PC-3 (cell line): ENCODE measurements around the gene UBP1. TPM values are rescaled to one million over a fixed set of nuclear protein-coding genes. Genes with fewer than 3 reads are reported as not detected.

Experiments used
- ATAC-seq: fragments of 200-7000 bp; cut with Tn5 transposase; 2 replicates; pipeline ENCODE4 v1.9.1; 2020; ENCODE audit warnings: mild to moderate bottlenecking, moderate library complexity
- BruUV-seq: library from RNA; stranded (reverse); fragments of 400-500 nt; replicated peaks from 2 replicates; lab custom pipeline; 2021; lab: Mats Ljungman, UMichigan
- CTCF ChIA-PET: fragments of 300-600 bp; sonication (Branson Sonifier 250); formaldehyde crosslinking; loops from one replicate; lab custom pipeline; 2022; ENCODE audit warnings: antibody characterized with exemption; lab: Charles Lee
- POLR2A ChIA-PET: fragments of 300-600 bp; sonication (Branson Sonifier 250); formaldehyde crosslinking; loops from one replicate; lab custom pipeline; 2022; ENCODE audit warnings: antibody characterized with exemption; ENCODE audit not compliant: unreplicated experiment; lab: Charles Lee
- DNase-seq: peaks from one replicate; pipeline ENCODE4 v3.0.0-alpha.2; 2015
- H2AFZ ChIP-seq: fragments of 300-600 bp; sonication (generic); 2 replicates; pipeline ENCODE4 v1.6.0; 2016; ENCODE audit warnings: antibody characterized with exemption, low read length
- H3F3A ChIP-seq: fragments of 300-600 bp; sonication (generic); one replicate; pipeline ENCODE4 v1.6.0; 2017; ENCODE audit warnings: antibody characterized with exemption, low read length, control low read depth, mild to moderate bottlenecking; ENCODE audit not compliant: unreplicated experiment
- H3K27ac ChIP-seq: fragments of 300-600 bp; sonication (generic); 2 replicates; pipeline ENCODE4 v1.5.1; 2016; ENCODE audit warnings: mild to moderate bottlenecking, low read length
- H3K27me3 ChIP-seq: fragments of 300-600 bp; sonication (generic); 2 replicates; pipeline ENCODE4 v1.6.1; 2016; ENCODE audit warnings: low read length, mixed read lengths
- H3K36me3 ChIP-seq: fragments of 300-600 bp; sonication (generic); 2 replicates; pipeline ENCODE4 v1.6.1; 2016; ENCODE audit warnings: low read depth, mixed run types, low read length, mixed read lengths
- H3K4me1 ChIP-seq: fragments of 300-600 bp; sonication (generic); 2 replicates; pipeline ENCODE4 v1.5.1; 2016; ENCODE audit warnings: low read length; ENCODE audit not compliant: insufficient read depth
- H3K4me2 ChIP-seq: fragments of 300-600 bp; sonication (generic); 2 replicates; pipeline ENCODE4 v1.6.0; 2016; ENCODE audit warnings: low read length
- H3K4me3 ChIP-seq: fragments of 300-600 bp; sonication (generic); 2 replicates; pipeline ENCODE4 v1.5.1; 2016; ENCODE audit warnings: mild to moderate bottlenecking, low read length, mixed read lengths
- H3K79me2 ChIP-seq: fragments of 300-600 bp; sonication (generic); 2 replicates; pipeline ENCODE4 v1.6.1; 2017; ENCODE audit warnings: low read length, mixed read lengths
- H3K9ac ChIP-seq: fragments of 300-600 bp; sonication (generic); 2 replicates; pipeline ENCODE4 v1.6.0; 2016; ENCODE audit warnings: mild to moderate bottlenecking, low read length
- H3K9me2 ChIP-seq: fragments of 300-600 bp; sonication (generic); replicated peaks from 2 replicates; pipeline ENCODE4 v1.6.1; 2016; ENCODE audit warnings: mixed run types, low read length, mixed read lengths
- H3K9me3 ChIP-seq: fragments of 300-600 bp; sonication (generic); 2 replicates; pipeline ENCODE4 v1.6.1; 2016; ENCODE audit warnings: low read length, mixed read lengths
- H4K20me1 ChIP-seq: fragments of 300-600 bp; sonication (generic); 2 replicates; pipeline ENCODE4 v1.6.1; 2016; ENCODE audit warnings: low read length, mixed read lengths
- EZH2 ChIP-seq: fragments of 300-600 bp; sonication (generic); IDR thresholded peaks from one replicate; pipeline ENCODE4 v1.6.1; 2017; ENCODE audit warnings: antibody characterized with exemption, mild to moderate bottlenecking, low read length; ENCODE audit not compliant: unreplicated experiment
- EZH2phosphoT487 ChIP-seq: fragments of 300-600 bp; sonication (generic); IDR thresholded peaks from 2 replicates; pipeline ENCODE4 v1.6.1; 2018; ENCODE audit warnings: mild to moderate bottlenecking, antibody characterized with exemption, low read length, borderline replicate concordance
- intact Hi-C: fragments of 100-400 bp; cut with micrococcal nuclease; formaldehyde crosslinking; loops from 2 replicates; pipeline ENCODE4 v1.9.0; 2023
- total RNA-seq: library from RNA; depleted of rRNA; stranded (reverse); fragments of >200 nt; gene quantifications from 2 replicates; pipeline ENCODE4 v1.2.3, GENCODE V29; 2014
- TF ChIP-seq, protein P1 (sequence below): fragments of 300-600 bp; sonication (generic); conservative IDR thresholded peaks from 2 replicates; pipeline ENCODE4 v1.5.1; 2017; ENCODE audit warnings: antibody characterized with exemption, low read depth, mild to moderate bottlenecking, low read length

The UBP1 gene
- total RNA-seq, 1 experiment from 2014 or later, result 49.3 TPM

GRCh38 chr3:33398410-33398809, 41.8 kb downstream of the UBP1 start:
- H3F3A ChIP-seq, result peaks cover 4% of the 10 kb centered on the region
- H3K9me2 ChIP-seq, result no peaks in the 10 kb centered on the region
- H3K9ac ChIP-seq, result no peak overlapping the region
- ChIA-PET CTCF (no interaction called here), POLR2A (no interaction called here)
- no peaks in the 10 kb centered on the region for H4K20me1 ChIP-seq
- no peaks in the 10 kb centered on the region for H3K9me3 ChIP-seq
- ATAC-seq (no peak), DNase-seq (no peak)
- TF ChIP-seq, protein P1, sequence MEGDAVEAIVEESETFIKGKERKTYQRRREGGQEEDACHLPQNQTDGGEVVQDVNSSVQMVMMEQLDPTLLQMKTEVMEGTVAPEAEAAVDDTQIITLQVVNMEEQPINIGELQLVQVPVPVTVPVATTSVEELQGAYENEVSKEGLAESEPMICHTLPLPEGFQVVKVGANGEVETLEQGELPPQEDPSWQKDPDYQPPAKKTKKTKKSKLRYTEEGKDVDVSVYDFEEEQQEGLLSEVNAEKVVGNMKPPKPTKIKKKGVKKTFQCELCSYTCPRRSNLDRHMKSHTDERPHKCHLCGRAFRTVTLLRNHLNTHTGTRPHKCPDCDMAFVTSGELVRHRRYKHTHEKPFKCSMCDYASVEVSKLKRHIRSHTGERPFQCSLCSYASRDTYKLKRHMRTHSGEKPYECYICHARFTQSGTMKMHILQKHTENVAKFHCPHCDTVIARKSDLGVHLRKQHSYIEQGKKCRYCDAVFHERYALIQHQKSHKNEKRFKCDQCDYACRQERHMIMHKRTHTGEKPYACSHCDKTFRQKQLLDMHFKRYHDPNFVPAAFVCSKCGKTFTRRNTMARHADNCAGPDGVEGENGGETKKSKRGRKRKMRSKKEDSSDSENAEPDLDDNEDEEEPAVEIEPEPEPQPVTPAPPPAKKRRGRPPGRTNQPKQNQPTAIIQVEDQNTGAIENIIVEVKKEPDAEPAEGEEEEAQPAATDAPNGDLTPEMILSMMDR, result no peak
- TF ChIP-seq EZH2phosphoT487 (no peak), EZH2 (no peak)
- intact Hi-C loops, result no loop called here
- BruUV-seq, result no TSS peak
- no peak overlapping the region for H2AFZ ChIP-seq
- peaks cover 70% of the 10 kb centered on the region for H3K36me3 ChIP-seq
- no peak overlapping the region for H3K4me2 ChIP-seq
- H3K27me3 ChIP-seq, result no peaks in the 10 kb centered on the region
- no peak overlapping the region for H3K27ac ChIP-seq
- no peak overlapping the region for H3K4me3 ChIP-seq
- H3K4me1 ChIP-seq, result peaks cover 5% of the 10 kb centered on the region
- no peaks in the 10 kb centered on the region for H3K79me2 ChIP-seq

DNA sequence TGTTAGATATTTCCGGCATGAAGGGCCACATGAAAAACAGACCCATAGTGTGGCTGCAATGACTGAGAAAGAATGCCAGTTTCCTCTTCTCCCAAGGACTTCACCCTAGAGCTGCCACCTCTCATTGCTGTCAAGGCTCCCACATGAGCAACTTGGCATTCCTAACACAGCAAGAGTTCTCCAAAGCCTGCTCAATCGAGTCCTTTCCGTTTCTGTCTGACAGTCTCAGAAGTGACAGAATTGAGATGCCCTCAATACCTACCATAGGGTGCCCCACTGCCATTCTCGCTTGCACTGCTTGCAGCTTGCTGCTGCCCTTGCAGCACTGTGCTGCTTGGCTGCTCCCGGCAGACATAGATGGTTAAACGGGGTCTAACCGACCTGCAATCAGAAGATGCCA, 44.3 kb downstream of the UBP1 start:
- H2AFZ ChIP-seq, result no peak overlapping the region
- intact Hi-C loops, result no loop called here
- no TSS peak for BruUV-seq
- no peaks in the 10 kb centered on the region for H4K20me1 ChIP-seq
- H3K27ac ChIP-seq, result no peak overlapping the region
- H3K4me3 ChIP-seq, result no peak overlapping the region
- ATAC-seq, result no peak
- ChIA-PET POLR2A (no interaction called here), CTCF (no interaction called here)
- H3K79me2 ChIP-seq, result peaks cover 13% of the 10 kb centered on the region; the same call in 1 of the 2 replicates
- DNase-seq, result no peak
- H3K9me3 ChIP-seq, result no peaks in the 10 kb centered on the region
- no peak overlapping the region for H3K9ac ChIP-seq
- H3F3A ChIP-seq, result peaks cover 14% of the 10 kb centered on the region
- peaks cover 66% of the 10 kb centered on the region for H3K36me3 ChIP-seq
- H3K4me1 ChIP-seq, result peaks cover 17% of the 10 kb centered on the region
- H3K27me3 ChIP-seq, result no peaks in the 10 kb centered on the region
- TF ChIP-seq EZH2 (no peak), EZH2phosphoT487 (no peak)
- TF ChIP-seq, protein P1, result no peak
- H3K4me2 ChIP-seq, result no peak overlapping the region
- H3K9me2 ChIP-seq, result no peaks in the 10 kb centered on the region

DNA sequence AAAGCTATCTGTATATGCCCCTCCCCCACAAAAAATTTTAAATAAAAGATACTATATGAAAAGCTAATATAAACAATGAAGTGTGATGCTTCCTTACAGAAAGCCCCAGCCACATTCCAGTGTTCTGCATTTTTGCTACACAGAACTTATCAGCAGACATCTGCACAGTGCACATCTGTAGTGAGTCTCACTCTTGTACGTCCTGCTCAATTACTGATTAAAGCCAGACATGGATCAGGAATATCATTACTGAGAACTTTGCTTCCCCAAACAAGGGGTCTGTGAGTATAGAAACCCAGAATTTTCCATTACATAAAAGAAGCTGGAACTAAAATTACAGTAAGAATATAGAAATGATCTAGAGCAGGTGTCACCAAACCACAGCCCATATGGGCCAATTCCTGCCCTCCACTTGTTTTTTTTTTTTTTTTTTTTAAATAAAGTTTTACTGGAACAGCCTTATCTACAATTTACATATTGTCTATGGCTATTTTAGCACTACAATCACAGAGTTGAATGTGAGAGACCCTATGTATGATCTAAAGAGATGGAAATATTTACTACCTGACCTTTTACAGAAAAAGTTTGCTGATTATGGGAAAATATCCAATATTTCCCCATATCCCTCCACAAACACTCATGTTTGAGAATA, 45.7 kb downstream of the UBP1 start:
- Histone ChIP-seq H3K27ac (no peak overlapping the region), H3K4me1 (peaks cover 17% of the 10 kb centered on the region), H3F3A (peaks cover 14% of the 10 kb centered on the region), H3K79me2 (peaks cover 13% of the 10 kb centered on the region; the same call in 1 of the 2 replicates), H3K36me3 (peaks cover 68% of the 10 kb centered on the region), H3K4me3 (no peak overlapping the region), H3K9me2 (no peaks in the 10 kb centered on the region), H3K9me3 (no peaks in the 10 kb centered on the region), H3K4me2 (no peak overlapping the region), H4K20me1 (no peaks in the 10 kb centered on the region), H2AFZ (no peak overlapping the region), H3K9ac (no peak overlapping the region), H3K27me3 (no peaks in the 10 kb centered on the region)
- ChIA-PET POLR2A (no interaction called here), CTCF (no interaction called here)
- TF ChIP-seq EZH2 (no peak), EZH2phosphoT487 (no peak)
- TF ChIP-seq, protein P1, result no peak
- intact Hi-C loops, result loop anchor here (5.0 kb wide), 1 partner anchor 323 kb away; the partner anchor contains the start of gene CLASP2
- no TSS peak for BruUV-seq
- ATAC-seq (no peak), DNase-seq (no peak)
